NCI-H2081 (cell line): ENCODE data around the gene FLT4.

Experiments
- DNase-seq, 2 experiments: peaks; one replicate each; lab custom pipeline; 2025; lab: John Stamatoyannopoulos, UW

The FLT4 gene

DNA sequence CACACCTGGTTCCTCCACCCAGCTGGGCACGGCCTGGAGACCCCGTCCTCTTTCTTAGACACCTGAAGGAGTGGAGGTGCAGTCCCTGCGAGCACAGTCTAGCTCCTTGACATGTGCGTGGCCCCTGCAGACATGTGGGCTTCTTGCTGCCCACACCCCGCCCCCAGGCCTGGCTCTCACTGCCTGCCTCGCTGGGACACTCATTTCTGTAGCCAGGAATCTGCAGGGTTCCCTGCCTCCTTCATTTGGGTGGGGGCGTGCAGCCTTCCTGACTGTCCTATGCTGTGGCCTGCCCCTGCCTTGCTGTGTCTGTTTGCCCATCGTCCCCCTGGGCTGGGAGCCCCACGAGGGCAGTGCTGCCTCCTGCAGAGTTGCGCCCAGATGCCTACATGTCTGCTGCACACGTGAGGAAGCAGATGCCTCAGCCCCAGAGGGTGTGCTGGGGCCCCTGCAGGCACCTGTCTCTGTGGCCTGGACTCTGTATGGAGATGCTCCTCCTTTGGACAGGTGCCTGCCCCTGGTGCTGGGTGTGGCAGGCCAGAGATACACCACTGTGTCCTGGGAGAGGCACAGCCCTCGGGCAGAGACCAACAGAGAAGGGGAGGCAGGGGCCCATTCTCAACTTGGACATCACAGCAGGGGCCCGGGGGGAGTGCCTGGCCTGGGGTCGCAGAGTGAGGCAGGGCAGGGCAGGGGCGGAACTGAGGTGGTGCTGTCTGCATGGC lies 22.6 kb downstream of the FLT4 start:
- no peak for DNase-seq

DNA sequence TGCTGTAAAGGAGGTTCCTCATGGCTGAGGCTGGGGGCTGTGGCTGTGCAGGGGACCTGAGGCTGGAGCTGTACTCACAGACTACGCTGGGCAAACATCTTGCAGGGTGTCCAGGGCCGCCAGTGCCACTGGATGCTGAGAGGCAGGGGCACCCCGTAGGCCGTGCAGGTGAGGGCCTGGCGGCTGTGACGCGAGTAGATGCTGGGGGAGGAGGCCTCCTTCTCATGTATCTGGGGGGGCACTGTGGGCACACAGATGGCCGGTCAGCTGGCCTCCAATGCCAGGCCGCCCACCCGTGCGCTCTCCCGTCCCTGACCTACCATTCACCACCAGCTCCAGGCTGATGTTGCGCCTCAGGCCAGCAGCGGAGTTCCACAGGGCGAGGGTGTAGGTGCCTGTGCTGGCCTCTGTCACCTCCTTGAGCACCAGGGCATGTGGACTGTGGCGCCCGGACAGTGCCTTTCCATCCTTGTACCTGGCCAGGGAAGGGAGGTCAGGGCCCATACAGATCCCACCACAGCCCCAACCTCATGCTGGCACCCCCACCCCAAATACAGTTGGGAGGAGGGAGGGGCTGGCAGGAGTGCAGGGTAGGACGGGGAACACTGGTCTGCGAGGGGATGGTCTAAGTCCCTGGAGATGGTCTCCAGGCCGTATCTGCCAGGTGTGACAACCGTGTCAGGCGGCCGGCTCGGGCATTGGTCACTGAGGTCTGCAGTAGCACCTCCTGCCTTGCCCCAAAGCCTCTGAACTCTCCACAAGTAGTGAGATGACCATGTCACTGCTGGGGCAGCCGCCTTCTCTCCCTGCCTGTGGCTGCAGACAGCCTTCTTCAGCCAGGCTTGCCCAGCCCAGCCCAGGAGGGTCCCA lies 23.4 kb downstream of the FLT4 start:
- no peak for DNase-seq

DNA sequence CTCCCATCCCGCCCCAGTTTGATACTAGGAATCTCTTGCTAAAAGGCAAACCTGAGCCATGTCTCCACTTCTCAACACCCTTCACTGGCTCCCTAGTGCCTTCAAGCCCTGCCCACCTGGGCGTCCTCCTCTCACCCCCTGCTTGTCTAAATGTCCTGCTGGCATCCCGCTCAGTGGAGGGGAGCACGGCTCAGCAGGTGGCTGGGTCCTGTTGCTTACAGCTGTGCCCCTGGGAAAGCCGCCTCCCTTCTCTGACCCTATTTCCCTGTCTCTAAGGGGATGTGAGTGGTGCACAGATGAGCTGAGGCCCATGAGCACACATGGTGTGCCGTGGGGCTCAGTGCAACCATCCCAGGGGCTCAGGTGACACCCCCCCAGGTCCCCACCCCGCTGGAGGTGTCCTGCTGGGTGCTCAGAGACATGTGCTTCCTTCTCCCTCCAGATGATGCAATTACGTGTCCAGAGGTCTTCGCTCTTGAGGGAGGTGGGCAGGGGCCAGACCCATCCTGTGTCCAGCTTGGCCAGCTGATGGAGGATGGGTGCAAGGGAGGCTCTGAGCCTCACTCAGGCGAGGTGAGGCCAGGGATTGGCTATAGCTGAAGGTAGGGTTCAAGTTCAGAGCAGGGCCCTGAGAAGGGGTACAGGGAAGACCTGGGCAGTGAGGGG lies 24.1 kb downstream of the FLT4 start:
- DNase-seq = no peak

DNA sequence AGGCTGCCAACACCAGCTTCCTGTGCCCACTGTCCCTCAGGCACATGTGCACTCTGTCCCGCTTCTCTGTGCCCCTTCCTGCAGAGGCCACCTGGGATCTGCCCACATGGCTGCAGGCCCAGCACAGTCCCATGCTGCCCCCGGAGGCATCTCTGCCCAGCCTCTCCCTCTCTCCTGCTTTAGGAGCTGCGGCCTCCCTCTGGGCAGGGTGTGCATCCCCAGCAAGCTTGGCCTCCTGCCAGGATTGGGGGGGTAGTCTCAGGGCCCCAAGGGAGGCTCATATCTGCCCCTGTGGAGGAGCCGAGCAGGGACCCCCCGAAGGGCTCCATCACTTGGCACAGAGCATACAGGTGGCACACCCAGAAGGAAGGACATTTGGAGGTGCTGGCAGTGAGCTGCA lies 24.8 kb downstream of the FLT4 start:
- DNase-seq = no peak

DNA sequence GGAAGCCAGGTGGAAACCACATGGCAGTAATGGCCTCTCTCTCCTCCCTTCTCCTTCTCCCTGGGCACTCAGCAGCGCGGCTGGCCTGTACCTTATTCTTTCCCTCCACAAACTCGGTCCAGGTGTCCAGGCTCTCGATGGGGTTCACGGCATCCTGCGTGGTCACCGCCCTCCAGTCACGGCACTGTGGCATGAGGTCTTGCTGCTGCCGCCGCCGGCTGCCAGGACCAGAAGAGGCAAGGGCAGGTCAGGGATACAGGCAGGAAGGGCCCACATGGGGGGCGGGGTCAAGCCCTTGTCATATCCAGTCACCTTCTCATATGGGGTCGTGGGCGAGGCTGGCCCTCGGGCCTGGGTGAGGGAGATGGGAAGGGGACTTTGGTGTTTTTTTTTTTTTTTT lies 25.6 kb downstream of the FLT4 start:
- no peak for DNase-seq

DNA sequence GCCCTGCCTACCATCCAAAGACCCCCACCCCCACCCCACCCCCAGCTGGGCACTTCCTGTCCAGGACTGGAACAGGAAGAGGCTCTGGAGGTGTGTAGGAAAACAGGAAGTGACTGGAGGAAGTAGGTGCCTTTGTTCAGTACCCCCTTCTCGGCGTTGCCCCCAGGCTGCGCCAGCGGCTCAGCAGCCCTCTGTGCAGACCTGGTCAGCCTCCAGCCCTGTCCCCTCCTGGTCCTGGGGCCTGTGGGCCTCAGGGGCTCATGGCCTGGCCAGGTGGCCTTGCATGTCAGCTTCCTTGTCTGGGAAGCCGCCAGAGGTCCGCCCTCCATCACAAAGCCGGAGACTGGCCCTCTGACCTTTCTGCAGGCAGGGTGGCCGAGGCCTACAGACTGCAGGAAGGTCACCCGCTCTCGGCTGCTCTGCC lies 26.0 kb downstream of the FLT4 start:
- no peak for DNase-seq

DNA sequence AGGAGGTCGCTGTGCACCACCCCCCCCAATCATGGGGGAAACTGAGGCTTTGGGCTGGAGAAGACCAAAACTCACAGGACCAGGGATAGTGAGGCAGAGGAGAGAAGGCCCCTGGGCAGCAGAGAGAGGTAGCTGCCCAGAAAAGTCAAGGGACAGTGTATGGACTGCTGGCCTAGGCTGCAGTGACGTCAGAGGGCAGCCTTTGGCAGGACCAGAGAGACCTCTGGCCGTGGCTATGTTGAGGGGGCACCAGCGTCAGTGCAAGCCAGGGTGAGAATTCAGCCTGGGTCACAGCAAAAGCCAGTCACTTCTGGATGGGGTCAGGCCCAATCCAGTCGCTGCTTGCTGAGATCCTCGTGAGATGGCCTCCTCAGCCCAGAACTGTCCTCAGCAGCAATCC lies 26.5 kb downstream of the FLT4 start:
- DNase-seq = no peak

DNA sequence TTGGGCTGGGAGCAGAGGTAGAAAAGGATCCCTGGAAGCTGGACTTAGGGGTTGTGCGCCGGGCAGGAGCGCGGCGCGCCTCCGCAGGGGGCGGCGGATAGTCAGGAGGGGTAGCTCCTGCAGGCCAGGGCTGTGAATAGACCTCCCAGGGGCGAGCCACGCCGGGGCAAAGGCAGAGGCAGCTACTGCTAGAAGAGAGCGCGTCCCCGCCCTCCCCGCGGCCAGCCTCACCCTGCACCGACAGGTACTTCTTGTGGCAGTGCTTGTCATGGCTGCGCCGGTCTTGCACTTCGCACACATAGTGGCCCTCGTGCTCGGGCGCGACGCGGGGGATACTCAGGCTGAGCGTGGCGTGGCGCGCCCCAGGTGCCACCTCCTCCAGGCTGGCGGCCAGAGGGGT lies 28.1 kb downstream of the FLT4 start:
- DNase-seq = no peak

DNA sequence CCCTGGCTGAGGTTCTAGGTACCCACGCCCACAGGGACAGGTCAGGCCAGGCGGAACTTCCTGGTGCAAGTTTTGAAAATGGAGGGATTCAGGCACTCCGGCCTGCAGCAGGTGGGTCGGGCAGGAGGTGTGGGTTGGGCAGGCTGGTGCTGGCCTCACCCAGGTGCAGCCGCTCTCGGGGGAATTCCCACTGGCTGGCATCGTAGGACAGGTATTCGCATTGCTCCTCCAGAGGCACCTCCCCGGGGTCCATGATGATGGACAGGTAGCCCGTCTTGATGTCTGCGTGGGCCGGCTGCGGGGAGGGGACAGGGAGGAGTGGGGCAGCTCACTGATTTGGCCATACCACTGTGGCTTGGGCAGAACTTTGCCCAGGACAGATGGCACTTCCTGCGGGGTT lies 29.4 kb downstream of the FLT4 start:
- no peak for DNase-seq

DNA sequence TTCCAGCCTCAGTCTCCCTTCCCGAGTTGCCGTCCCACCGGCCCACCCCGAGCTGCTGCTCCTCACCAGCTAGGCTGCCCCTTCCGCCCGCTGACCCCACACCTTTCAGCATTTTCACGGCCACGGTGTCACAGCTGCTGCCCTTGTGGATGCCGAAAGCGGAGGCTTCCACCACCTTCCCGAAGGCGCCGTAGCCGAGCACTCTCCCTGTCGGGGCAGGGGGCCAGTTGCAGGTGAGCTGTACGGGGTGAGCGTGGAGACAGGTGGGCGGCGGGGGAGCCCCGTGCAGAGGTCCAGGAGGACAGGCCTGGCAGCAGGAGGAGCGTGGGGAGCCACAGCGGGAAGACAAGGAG lies 29.9 kb downstream of the FLT4 start:
- DNase-seq = no peak

DNA sequence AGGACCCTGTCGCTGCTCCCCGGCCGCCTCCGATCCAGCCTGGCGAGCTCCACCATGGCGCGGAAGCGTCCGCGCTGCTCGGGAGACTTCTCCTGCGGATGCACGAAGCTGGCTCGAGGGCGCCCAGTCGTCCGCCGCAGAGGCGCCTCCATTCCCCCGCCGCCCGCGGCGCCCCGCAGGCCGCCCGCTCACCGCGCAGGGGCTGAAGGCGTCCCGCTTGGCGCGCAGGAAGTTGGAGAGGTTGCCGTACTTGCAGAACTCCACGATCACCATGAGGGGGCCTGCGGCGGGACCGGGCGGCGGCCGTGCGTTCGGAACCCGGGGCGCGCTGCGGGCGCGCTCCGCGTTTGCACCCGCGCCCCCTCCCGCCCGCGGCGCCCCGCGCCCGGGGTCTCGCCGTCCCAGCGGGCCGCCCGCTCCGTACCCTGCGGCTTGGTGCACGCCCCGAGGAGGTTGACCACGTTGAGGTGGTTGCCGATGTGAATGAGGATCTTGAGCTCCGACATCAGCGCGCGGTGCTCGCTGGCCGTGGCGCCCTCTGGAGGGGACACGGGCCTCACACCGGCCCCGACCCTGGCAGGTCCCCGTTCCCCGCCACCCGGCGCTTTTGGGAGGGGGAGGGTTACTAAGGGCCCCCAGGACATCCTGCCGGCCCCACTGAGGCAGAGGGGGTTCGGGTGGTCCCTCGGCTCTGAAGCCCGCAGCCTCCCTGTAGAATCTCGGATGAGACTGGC lies 30.4 kb downstream of the FLT4 start:
- peak in 1 of 2 experiments; percentile 39 for DNase-seq

DNA sequence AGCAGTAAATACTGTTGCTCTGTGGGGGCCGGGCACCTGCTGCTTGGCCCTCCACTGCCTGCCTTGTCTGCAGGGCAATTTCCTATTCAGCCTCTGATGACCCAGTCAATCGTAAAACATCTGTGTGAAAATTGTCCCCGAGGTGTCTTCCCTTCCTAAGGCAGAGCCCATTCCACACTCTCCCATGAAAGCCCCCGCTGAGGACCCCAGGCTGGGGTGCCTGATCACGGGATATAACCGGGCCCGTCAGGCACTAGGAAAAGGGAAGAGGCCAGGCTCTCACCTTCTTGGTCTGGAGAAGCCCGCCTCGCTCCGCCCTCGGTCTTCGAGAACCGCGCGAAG lies 30.9 kb downstream of the FLT4 start:
- DNase-seq = no peak

DNA sequence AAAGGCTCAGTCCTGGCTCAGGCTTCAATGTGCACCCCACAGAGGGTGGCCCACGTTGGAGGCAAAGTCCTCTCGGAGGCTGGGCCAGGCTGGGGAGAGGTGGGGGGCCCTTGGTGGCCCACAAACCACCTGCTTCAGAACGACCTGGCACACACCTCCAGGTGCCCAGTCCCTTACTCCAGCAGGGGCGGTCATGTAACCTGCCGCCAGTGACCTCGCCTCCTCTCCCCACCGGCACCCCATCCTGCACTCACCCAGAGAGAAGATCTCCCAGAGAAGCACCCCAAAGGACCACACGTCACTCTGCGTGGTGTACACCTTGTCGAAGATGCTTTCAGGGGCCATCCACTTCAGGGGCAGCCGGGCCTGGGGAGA lies 35.6 kb downstream of the FLT4 start:
- no peak for DNase-seq

DNA sequence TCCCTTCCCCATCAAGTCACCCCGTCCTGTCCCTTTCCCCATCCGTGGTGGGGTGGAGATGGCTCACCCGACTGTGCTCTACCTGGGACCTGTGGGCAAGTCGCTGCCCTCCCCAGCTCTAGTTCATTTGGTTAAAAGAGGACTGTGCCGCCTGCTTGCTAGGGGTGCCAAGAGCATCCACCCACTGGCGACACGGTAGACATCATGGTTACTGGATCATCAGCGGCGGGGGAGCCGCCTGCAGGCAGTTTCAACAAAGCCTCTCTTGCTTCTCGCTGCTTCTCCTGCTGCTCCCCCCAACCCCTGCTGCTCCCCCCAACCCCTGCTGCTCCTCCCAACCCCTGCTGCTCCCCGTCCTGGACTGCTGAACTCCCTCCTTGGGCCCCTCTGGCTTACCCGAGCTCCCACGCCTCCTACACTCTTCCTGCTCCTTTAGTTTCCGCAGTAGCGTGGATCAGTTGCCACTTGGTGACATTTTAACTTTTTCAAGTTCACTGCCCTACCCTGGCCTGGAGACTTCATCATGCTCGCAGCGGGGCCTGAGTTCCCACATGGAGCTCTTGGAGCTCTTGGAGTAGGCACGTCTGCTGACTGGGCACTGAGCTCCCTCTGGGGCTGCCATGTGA lies 36.1 kb downstream of the FLT4 start:
- DNase-seq = no peak

DNA sequence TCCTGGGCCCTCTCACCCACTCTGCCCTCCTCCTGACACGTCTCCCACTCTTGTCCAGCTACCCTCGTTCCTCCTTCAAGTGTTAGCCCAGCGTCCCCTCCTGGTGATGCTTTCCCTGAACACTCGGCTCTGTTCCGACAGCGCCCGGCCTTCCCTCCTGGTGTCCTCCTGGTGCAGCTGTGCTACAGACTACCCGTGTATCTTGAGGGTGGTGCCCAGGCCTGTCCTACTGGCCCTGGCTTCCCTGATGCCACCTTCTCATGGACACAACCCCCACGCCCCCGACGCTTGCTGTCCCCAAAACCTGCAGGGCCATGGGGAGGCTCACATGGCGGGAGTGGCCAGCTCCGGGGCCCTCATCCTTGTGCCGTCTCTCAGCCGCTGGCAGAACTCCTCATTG lies 36.7 kb downstream of the FLT4 start:
- DNase-seq = no peak

DNA sequence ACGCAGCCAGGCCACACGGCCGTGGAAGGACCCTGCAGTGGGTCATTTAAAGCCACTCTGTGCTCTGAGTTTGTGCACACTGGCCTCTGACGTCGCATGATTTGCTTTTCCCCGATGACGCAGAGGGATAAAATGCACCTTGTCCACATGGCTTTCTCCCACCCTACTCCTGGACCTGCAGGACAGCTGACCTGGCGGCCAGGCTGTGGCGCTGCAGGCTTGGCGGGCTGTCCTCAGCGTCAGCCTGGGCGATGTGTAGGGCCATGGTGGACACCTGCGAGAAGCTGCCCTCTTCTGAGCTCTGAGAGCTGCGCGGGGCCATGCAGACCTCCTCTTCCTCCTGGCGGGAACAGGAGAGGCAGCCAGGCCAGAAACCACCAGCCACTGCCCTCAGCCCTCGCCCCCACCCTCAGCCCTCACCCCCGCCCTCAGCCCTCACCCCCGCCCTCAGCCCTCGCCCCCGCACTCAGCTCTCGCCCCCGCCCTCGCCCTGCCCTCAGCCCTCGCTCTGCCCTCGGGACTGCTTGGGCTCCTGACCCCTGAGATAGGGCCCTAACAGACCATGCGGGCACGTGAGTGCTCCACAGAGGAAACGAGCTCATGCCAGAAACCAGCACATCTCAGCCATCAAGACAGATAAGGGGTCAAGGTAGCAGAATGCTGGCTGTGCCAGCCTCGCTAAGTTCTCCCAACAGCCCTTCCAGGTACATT lies 38.1 kb downstream of the FLT4 start:
- DNase-seq = peak in 1 of 2 experiments; percentile 4

DNA sequence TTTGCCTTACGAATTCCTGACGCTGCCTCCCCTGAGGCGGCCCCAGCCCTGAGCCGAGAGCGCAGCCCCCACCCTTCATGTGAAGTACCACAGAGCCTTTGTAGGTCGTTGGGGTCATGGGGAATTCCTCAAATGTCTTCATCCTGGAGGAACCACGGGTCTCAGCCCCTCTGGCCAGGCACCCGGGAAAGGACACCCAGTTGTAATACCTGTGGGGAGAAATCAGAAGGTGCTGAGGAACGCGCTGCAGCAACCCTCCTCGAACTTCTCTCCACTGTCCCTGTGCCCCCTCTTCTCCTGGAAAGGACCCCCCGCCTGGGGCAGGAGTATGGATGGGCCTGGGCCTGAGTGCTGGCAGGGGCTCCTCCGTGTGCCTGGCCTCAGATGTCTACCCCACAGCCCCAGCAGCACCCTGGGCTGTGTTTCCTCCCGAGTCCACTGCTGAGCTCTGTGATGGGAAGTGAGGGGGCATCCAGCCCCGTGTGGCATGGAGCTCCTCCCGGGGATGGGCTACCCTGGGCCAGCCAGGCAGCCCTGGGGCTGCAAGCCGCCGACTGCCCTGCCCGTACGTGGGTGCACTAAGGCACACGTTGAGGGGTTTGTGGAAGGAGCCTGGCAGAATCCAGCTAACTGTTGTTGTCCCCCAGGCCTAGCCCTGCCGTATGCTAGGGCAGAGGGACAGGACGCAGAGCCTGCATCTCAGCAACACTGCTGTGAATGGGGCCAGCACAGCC lies 39.4 kb downstream of the FLT4 start:
- DNase-seq = no peak

DNA sequence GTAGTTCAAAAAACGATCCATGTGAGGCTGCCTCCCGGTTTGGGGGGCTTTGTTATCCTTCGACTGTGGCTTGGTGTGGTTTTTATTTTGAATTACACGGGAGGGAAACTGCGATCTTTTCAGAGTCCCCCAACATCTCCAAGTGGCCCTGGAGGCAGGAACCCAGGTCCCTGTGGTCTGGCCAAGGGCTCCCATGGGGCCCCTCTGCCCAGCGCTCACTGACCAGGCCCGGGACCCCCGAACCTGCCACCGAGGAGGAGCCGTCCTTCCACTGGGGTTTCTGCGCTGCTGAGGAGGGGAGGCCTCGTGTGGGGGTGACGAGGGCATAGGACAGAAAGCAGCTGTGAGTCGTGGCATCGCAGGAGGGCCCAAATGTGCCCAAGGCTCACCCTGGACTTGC lies 40.0 kb downstream of the FLT4 start:
- no peak for DNase-seq

DNA sequence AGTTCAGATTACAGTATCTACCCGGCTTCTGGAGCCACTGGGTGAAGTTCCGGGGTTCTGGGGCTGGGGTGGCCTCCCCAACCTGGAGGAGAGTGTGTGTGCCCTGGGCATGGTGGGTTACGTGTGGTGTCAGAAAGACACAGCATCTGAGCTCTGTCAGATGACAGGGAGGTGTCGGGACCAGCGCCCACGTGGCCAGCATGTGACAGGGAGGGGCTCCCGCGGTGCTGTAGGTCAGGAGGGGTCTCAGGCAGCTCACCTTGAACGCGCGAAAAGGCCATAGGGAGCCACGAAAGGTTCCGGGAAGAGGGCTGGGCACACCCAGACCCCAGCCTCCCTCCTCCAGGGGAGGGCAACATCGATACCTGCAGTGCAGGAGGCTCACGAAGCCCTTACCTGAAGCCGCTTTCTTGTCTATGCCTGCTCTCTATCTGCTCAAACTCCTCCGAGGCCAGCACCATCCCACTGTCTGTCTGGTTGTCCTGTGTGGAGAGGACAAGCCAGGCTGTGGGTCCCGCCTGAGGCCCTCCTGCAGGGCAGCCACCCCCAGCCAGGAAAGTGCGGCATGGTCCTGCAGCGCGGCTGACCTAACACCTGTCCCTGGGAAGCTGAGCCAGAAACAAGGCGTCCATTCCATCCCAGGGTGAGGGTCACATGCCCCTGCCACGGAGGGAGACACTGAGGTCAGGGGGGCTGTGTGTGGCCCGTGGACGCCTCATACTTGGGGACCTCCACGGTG lies 40.7 kb downstream of the FLT4 start:
- no peak for DNase-seq
